Right atrium auricular region (tissue), 2 donors: ENCODE measurements around the gene GSK3A. TPM values are rescaled to one million over a fixed set of nuclear protein-coding genes. Genes with fewer than 3 reads are reported as not detected.

Experiments used
- DNase-seq: peaks from one replicate; pipeline ENCODE4 v3.0.0-alpha.2; 2019; ENCODE audit warnings: low spot score
- H3K27ac ChIP-seq, 2 donors: fragments of 200-600 bp; sonication (generic); 1 replicate in 1 of 2; 2 replicates in 1 of 2; pipeline ENCODE4 v1.5.1; 2016 to 2019
- H3K27me3 ChIP-seq, 2 donors: fragments of 200-600 bp; sonication (generic); one replicate each; pipeline versions ENCODE4 v1.5.1 to v1.6.0; 2017 to 2019
- H3K36me3 ChIP-seq: fragments of 200-600 bp; sonication (generic); one replicate; pipeline ENCODE4 v1.5.1; 2016
- H3K4me1 ChIP-seq, 2 donors: fragments of 200-600 bp; sonication (generic); one replicate each; pipeline versions ENCODE4 v1.5.1 to v1.6.0; 2017 to 2019
- H3K4me3 ChIP-seq, 2 donors: fragments of 200-600 bp; sonication (generic); 1 replicate in 1 of 2; 2 replicates in 1 of 2; pipeline ENCODE4 v1.5.1; 2017 to 2019; ENCODE audit warnings: mild to moderate bottlenecking in 1 of 2, moderate library complexity in 1 of 2
- H3K9me3 ChIP-seq, 2 donors: fragments of 200-600 bp; sonication (generic); one replicate each; pipeline ENCODE4 v1.5.1; 2019
- CTCF ChIP-seq, 2 donors: fragments of 200-600 bp; sonication (generic); IDR thresholded peaks; one replicate each; pipeline ENCODE4 v1.5.1; 2019; ENCODE audit warnings: antibody characterized with exemption in 2 of 2
- total RNA-seq, 2 donors: library from RNA; depleted of rRNA; stranded (reverse); fragments of >200 nt; gene quantifications; one replicate each; pipeline ENCODE4 v1.1.0, GENCODE V29; 2016

GSK3A gene
- total RNA-seq, 2 donors from 2014 or later = 18.1 to 27.9 TPM

DNA sequence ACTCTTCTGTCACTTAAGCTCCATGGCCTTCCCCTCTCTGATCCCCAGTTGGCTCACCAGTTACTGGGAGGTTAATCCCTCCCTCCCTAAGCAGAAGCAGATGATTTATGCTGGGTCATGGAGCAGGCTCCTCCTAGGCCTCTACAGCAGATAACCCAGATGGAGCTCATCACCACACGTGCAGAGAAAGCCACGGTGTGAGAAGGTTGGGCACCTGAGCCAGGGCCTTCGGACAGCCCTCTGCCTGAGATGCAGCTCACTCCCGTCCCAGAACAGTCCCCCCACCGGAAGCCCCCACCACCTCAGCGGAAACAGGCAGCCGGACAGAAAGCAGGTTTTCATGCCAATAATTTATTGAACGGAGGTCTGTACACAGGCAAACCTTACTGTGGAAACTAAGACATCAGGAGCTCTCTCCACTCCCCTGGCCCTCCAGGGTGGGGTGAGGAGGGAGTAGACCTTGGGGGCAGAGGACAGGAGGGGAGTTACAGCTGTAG lies 12.5 kb downstream of the GSK3A start:
- no peak overlapping the region for H3K4me3 ChIP-seq
- no peak for TF ChIP-seq CTCF (IDR thresholded peaks at IDR 0.05)
- peaks cover 66% of the 10 kb centered on the region for H3K36me3 ChIP-seq
- H3K4me1 ChIP-seq = no peaks in the 10 kb centered on the region
- H3K27ac ChIP-seq = no peak overlapping the region
- H3K9me3 ChIP-seq = no peaks in the 10 kb centered on the region
- no peaks in the 10 kb centered on the region for H3K27me3 ChIP-seq
- no peak for DNase-seq

GRCh38 chr19:42229301-42229854 lies 13.0 kb downstream of the GSK3A start:
- TF ChIP-seq CTCF (IDR thresholded peaks at IDR 0.05) = no peak
- Histone ChIP-seq H3K36me3 (peaks cover 66% of the 10 kb centered on the region), H3K27me3 (no peaks in the 10 kb centered on the region), H3K27ac (no peak overlapping the region), H3K4me1 (no peaks in the 10 kb centered on the region), H3K9me3 (no peaks in the 10 kb centered on the region), H3K4me3 (no peak overlapping the region)
- DNase-seq = no peak

- no peaks in the 10 kb centered on the region for H3K4me1 ChIP-seq
- H3K36me3 ChIP-seq = peaks cover 61% of the 10 kb centered on the region
- no peak for DNase-seq
- H3K27me3 ChIP-seq = no peaks in the 10 kb centered on the region
- H3K4me3 ChIP-seq = no peak overlapping the region
- TF ChIP-seq CTCF (IDR thresholded peaks at IDR 0.05) = no peak
- H3K27ac ChIP-seq = no peak overlapping the region
- no peaks in the 10 kb centered on the region for H3K9me3 ChIP-seq
These were observed 13.8 kb downstream of the GSK3A start for GRCh38 chr19:42228641-42229040.

DNA sequence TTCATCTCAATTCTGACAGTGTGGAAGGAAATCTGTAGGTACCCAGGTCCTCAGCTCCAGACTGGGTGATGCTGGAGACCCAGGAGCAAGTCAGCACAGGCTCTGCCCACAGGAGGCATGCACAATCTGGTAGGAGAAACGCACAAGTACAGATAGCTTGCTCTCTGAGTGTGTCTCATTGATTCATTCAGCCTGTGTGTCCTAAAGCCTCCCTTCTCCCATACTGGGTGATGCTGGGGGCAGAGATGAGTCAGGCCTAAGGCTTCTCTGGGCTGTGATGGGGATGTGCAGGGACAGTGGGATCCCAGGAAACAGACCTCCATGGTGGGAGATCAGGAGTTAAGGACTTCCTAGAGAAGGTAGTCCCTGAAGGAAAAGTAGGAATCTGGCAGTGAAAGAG lies 15.5 kb downstream of the GSK3A start:
- no peak overlapping the region for H3K4me3 ChIP-seq
- no peak for DNase-seq
- H3K27me3 ChIP-seq = no peaks in the 10 kb centered on the region
- no peaks in the 10 kb centered on the region for H3K9me3 ChIP-seq
- peaks cover 49% of the 10 kb centered on the region for H3K36me3 ChIP-seq
- H3K27ac ChIP-seq = no peak overlapping the region
- H3K4me1 ChIP-seq = peaks cover 0 to 5% of the 10 kb centered on the region in 2 donors
- TF ChIP-seq CTCF (IDR thresholded peaks at IDR 0.05) = no peak

- H3K9me3 ChIP-seq = no peaks in the 10 kb centered on the region
These were observed 16.6 kb downstream of the GSK3A start for GRCh38 chr19:42225718-42226292.

More at GRCh38 chr19:42225718-42226292, 16.6 kb downstream of the GSK3A start:
- Histone ChIP-seq H3K27ac (no peak overlapping the region), H3K27me3 (no peaks in the 10 kb centered on the region), H3K4me3 (no peak overlapping the region), H3K4me1 (peaks cover 0 to 16% of the 10 kb centered on the region in 2 donors), H3K36me3 (peaks cover 41% of the 10 kb centered on the region)
- DNase-seq = no peak
- no peak for TF ChIP-seq CTCF (IDR thresholded peaks at IDR 0.05)
